Measurements from ENCODE around the gene PGLYRP2. TPM values are rescaled to one million over a fixed set of nuclear protein-coding genes. Genes with fewer than 3 reads are reported as not detected.

PGLYRP2 gene
- polyA plus RNA-seq, 1 donor: not detected

DNA sequence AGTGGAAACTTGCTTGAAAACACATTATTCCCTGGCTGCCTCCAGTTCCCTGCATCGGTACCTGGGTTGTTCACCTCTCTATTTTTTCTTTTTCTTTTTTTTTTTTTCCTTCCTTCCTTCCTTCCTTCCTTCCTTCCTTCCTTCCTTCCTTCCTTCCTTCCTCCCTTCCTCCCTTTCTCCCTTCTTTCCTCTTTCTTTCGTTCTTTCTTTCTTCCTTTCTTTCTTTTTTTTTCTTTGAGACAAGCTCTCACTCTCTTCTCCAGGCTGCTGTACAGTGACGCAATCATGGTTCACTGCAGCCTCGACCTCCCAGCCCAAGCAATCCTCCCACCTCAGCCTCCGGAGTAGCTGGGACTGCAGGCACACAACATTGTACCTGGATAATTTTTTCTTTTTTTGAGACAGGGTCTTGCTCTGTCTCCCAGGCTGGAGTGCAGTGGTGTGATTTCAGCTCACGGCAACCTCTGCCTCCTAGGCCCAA, 11.5 kb downstream of the PGLYRP2 start:
- peaks cover 54% of the 10 kb centered on the region for H3K27me3 ChIP-seq (ENCODE audit: control insufficient read depth, insufficient read depth, low read length)

DNA sequence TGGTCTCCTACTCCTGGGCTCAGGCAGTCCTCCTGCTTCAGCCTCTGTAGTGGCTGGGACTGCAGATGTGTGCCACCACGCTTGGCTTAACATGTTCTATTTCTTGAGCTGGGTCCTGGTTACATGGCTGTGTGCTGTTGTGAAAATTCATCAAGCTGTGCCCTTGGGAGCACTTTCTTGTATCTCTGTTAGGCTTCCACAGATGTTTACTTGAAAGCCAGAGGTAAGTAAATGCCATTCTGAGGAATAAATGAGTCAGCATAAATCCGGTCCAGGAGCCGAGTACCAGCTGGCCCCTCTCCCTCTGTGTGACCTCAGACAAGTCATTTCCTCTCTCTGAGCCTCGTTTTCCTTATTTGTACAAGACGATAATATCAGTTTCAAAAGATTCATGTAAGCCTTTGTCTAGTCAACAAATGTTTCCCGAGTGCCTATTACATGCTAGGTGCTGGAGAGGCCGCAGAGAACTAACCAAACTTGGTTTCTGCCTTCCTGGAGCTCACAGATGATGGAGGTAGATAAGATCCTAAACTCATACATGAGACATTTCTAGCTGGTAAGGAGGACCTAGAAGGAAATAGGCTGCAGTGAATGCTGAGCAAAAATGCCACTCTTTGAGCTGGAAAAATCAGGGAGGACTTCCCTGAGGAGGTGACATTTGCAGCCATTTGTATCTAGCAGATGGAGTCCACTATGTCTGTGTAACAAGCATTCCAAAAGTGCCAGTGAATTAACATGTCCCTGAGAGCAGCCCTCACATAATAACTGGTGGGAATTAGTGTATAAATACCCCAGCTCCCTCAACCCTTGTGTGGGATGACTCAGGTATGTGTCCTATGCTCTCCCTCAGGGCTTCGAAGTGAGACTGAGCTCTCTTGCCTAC, 12.2 kb downstream of the PGLYRP2 start:
- H3K4me1 ChIP-seq (ENCODE audit: control insufficient read depth, insufficient read depth, low read length): no peaks in the 10 kb centered on the region
- peaks cover 6% of the 10 kb centered on the region for H3K9me3 ChIP-seq (ENCODE audit: control insufficient read depth, low read depth, low read length)
- DNase-seq: no peak
- H3K27me3 ChIP-seq (ENCODE audit: control insufficient read depth, insufficient read depth, low read length): peaks cover 54% of the 10 kb centered on the region
- WGBS (ENCODE audit: insufficient coverage, low lambda C conversion rate): 83% methylated on average over 1 of the region's 8 CpGs
- no peaks in the 10 kb centered on the region for H3K36me3 ChIP-seq (ENCODE audit: control insufficient read depth, insufficient read depth, low read length)
- H3K27ac ChIP-seq (ENCODE audit: low read length): no peak overlapping the region
- no peak overlapping the region for H3K4me3 ChIP-seq (ENCODE audit: low read length)

More for the DNA sequence above, 11.5 kb downstream of the PGLYRP2 start:
- Histone ChIP-seq H3K4me1 (ENCODE audit: control insufficient read depth, insufficient read depth, low read length) (no peaks in the 10 kb centered on the region), H3K36me3 (ENCODE audit: control insufficient read depth, insufficient read depth, low read length) (no peaks in the 10 kb centered on the region), H3K4me3 (ENCODE audit: low read length) (no peak overlapping the region), H3K9me3 (ENCODE audit: control insufficient read depth, low read depth, low read length) (peaks cover 6% of the 10 kb centered on the region), H3K27ac (ENCODE audit: low read length) (no peak overlapping the region)
- no peak for DNase-seq
- WGBS (ENCODE audit: insufficient coverage, low lambda C conversion rate): 62% methylated on average over 2 of the region's 6 CpGs

GRCh38 chr19:15464394-15465385, 14.6 kb downstream of the PGLYRP2 start, which contains the start of gene RASAL3:
TSS of gene RASAL3 (minus strand) at chr19:15464544. CDS start at chr19:15464358, 186 bp downstream.
- H3K27me3 ChIP-seq (ENCODE audit: control insufficient read depth, insufficient read depth, low read length): peaks cover 60% of the 10 kb centered on the region
- no peaks in the 10 kb centered on the region for H3K4me1 ChIP-seq (ENCODE audit: control insufficient read depth, insufficient read depth, low read length)
- peak within 1 kb of the TSS; percentile 18 for H3K4me3 ChIP-seq (ENCODE audit: low read length)
- no peak within 1 kb of the TSS for H3K27ac ChIP-seq (ENCODE audit: low read length)
- H3K36me3 ChIP-seq (ENCODE audit: control insufficient read depth, insufficient read depth, low read length): no peaks in the 10 kb centered on the region
- WGBS (ENCODE audit: insufficient coverage, low lambda C conversion rate): no CpG with 5 or more reads among the region's 17 CpGs
- no peak for DNase-seq
- no peaks in the 10 kb centered on the region for H3K9me3 ChIP-seq (ENCODE audit: control insufficient read depth, low read depth, low read length)

DNA sequence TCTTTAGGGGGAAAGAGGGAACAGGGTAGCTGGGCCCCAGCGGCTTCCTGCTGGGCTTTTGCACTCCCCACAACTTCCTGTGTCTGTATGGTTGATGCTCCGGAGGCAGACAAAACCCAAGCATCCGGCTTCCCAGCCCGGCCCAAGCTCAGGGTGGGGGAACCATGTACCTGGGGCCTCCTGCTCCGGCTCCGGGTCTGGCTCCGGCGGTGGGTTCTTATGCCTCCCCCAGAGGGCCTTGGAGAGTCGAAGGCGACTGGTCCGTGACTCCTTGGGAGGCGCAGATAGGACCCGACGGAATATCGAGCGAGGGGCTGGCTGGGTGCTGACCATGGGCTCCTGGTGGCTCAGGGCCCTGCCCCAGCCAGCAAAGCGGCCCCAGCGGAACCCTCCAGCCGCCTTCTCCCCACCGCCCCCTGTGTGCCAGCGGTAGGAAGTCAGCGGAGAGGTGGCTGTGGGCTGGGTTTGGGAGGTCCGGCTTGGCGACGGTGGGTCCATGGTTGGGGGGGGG, 15.4 kb downstream of the PGLYRP2 start:
- no peaks in the 10 kb centered on the region for H3K9me3 ChIP-seq (ENCODE audit: control insufficient read depth, low read depth, low read length)
- no peaks in the 10 kb centered on the region for H3K4me1 ChIP-seq (ENCODE audit: control insufficient read depth, insufficient read depth, low read length)
- peak overlapping the region; percentile 18 for H3K4me3 ChIP-seq (ENCODE audit: low read length)
- no peak overlapping the region for H3K27ac ChIP-seq (ENCODE audit: low read length)
- peaks cover 53% of the 10 kb centered on the region for H3K27me3 ChIP-seq (ENCODE audit: control insufficient read depth, insufficient read depth, low read length)
- no CpG with 5 or more reads among the region's 25 CpGs for WGBS (ENCODE audit: insufficient coverage, low lambda C conversion rate)
- DNase-seq: no peak
- no peaks in the 10 kb centered on the region for H3K36me3 ChIP-seq (ENCODE audit: control insufficient read depth, insufficient read depth, low read length)

- H3K27ac ChIP-seq (ENCODE audit: low read length): no peak overlapping the region
- peaks cover 55% of the 10 kb centered on the region for H3K27me3 ChIP-seq (ENCODE audit: control insufficient read depth, insufficient read depth, low read length)
- no peaks in the 10 kb centered on the region for H3K4me1 ChIP-seq (ENCODE audit: control insufficient read depth, insufficient read depth, low read length)
- no peaks in the 10 kb centered on the region for H3K36me3 ChIP-seq (ENCODE audit: control insufficient read depth, insufficient read depth, low read length)
- H3K4me3 ChIP-seq (ENCODE audit: low read length): no peak overlapping the region
- WGBS (ENCODE audit: insufficient coverage, low lambda C conversion rate): no CpG with 5 or more reads among the region's 2 CpGs
- H3K9me3 ChIP-seq (ENCODE audit: control insufficient read depth, low read depth, low read length): no peaks in the 10 kb centered on the region
- no peak for DNase-seq
Observed at GRCh38 chr19:15461694-15462093, 17.6 kb downstream of the PGLYRP2 start.

DNA sequence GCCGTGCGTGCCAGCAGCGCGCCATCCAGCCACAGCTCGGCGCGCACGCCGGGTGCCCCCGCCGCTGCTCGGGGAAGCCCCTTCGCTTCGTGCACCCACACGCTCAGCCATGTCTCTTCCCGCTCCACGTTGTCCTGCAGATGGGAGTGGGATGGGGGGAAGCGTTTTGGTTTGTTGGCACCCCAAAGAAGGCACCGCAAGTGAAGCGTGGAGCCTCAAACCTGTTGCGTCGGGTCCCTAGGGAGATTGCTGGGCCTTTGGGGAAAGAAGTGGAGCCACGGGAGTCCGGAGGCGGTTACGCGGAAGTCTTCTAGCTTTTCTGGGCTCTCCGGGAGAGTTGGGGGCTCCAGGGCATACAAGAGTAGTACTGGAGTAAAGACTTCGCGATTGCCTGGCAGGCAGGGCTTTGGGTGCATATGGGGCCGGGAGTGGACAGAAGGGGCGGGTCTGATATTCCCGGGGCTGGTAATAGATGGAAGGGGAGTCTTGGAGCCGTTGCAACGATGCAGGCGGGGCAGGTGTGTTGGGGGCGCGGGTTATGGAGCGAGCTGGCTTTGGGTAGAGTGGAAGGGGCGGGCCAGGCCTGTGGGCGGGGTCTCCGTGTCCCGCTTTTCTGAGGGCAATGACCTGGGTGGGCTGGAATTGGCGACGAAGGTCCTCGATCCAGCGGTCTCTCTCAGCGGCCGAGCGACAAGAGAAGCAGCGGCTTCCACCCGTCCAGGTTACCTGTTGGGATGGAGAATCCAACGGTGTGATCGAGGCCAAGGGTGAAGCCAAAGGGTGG, 21.4 kb downstream of the PGLYRP2 start:
- no peak overlapping the region for H3K4me3 ChIP-seq (ENCODE audit: low read length)
- peaks cover 75% of the 10 kb centered on the region for H3K27me3 ChIP-seq (ENCODE audit: control insufficient read depth, insufficient read depth, low read length)
- no peak overlapping the region for H3K27ac ChIP-seq (ENCODE audit: low read length)
- peaks cover 1% of the 10 kb centered on the region for H3K4me1 ChIP-seq (ENCODE audit: control insufficient read depth, insufficient read depth, low read length)
- WGBS (ENCODE audit: insufficient coverage, low lambda C conversion rate): no CpG with 5 or more reads among the region's 54 CpGs
- no peaks in the 10 kb centered on the region for H3K9me3 ChIP-seq (ENCODE audit: control insufficient read depth, low read depth, low read length)
- no peak for DNase-seq
- H3K36me3 ChIP-seq (ENCODE audit: control insufficient read depth, insufficient read depth, low read length): no peaks in the 10 kb centered on the region

- Histone ChIP-seq H3K4me3 (ENCODE audit: low read length) (no peak overlapping the region), H3K4me1 (ENCODE audit: control insufficient read depth, insufficient read depth, low read length) (peaks cover 5% of the 10 kb centered on the region), H3K27me3 (ENCODE audit: control insufficient read depth, insufficient read depth, low read length) (peaks cover 79% of the 10 kb centered on the region), H3K9me3 (ENCODE audit: control insufficient read depth, low read depth, low read length) (no peaks in the 10 kb centered on the region), H3K27ac (ENCODE audit: low read length) (no peak overlapping the region), H3K36me3 (ENCODE audit: control insufficient read depth, insufficient read depth, low read length) (no peaks in the 10 kb centered on the region)
- DNase-seq: peak; percentile 41 to 49
- no CpG with 5 or more reads among the region's 86 CpGs for WGBS (ENCODE audit: insufficient coverage, low lambda C conversion rate)
Observed at GRCh38 chr19:15456871-15457700, 22.2 kb downstream of the PGLYRP2 start.

- DNase-seq: no peak
- Histone ChIP-seq H3K9me3 (ENCODE audit: control insufficient read depth, low read depth, low read length) (no peaks in the 10 kb centered on the region), H3K4me3 (ENCODE audit: low read length) (no peak overlapping the region), H3K27ac (ENCODE audit: low read length) (no peak overlapping the region), H3K27me3 (ENCODE audit: control insufficient read depth, insufficient read depth, low read length) (peaks cover 78% of the 10 kb centered on the region), H3K4me1 (ENCODE audit: control insufficient read depth, insufficient read depth, low read length) (peaks cover 5% of the 10 kb centered on the region), H3K36me3 (ENCODE audit: control insufficient read depth, insufficient read depth, low read length) (no peaks in the 10 kb centered on the region)
- no CpG with 5 or more reads among the region's 14 CpGs for WGBS (ENCODE audit: insufficient coverage, low lambda C conversion rate)
Observed at GRCh38 chr19:15456441-15456840, 22.9 kb downstream of the PGLYRP2 start.

DNA sequence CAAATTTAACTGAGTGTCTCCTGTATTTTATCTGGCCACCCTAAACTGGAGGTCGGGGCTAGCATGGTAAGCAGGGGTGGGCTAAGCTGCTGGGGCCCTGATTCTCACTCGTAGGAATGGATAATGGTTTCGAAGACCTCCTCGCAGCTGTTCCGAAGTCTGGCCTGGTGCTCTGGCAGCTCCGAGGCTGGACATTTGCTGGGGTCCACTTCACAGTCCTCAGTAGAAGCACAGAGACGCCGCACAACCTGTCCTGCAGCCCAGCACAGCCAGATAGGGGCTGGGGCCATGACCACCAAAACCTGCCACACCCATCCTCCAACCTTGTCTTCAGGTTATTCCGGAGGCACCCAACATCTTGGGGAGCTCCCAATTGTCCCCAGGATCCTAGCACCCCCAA, 23.3 kb downstream of the PGLYRP2 start:
- Histone ChIP-seq H3K9me3 (ENCODE audit: control insufficient read depth, low read depth, low read length) (no peaks in the 10 kb centered on the region), H3K4me3 (ENCODE audit: low read length) (no peak overlapping the region), H3K4me1 (ENCODE audit: control insufficient read depth, insufficient read depth, low read length) (peaks cover 5% of the 10 kb centered on the region), H3K27me3 (ENCODE audit: control insufficient read depth, insufficient read depth, low read length) (peaks cover 74% of the 10 kb centered on the region), H3K36me3 (ENCODE audit: control insufficient read depth, insufficient read depth, low read length) (no peaks in the 10 kb centered on the region), H3K27ac (ENCODE audit: low read length) (no peak overlapping the region)
- DNase-seq: no peak
- no CpG with 5 or more reads among the region's 9 CpGs for WGBS (ENCODE audit: insufficient coverage, low lambda C conversion rate)
